ENCODE results near the gene SYTL4.

Gene SYTL4

GRCh38 chrX:100695991-100696390 lies 35.9 kb downstream of the SYTL4 start:
- in situ Hi-C loops (cut with MboI; ENCODE audit: low sequenced_read_pairs) = no loop called here

- in situ Hi-C loops (cut with MboI; ENCODE audit: low sequenced_read_pairs) = no loop called here
These were observed 36.6 kb downstream of the SYTL4 start for GRCh38 chrX:100695302-100695701.

GRCh38 chrX:100687546-100687945 lies 44.4 kb downstream of the SYTL4 start:
- in situ Hi-C loops (cut with MboI; ENCODE audit: low sequenced_read_pairs) = no loop called here

- in situ Hi-C loops (cut with MboI; ENCODE audit: low sequenced_read_pairs) = no loop called here
These were observed 44.8 kb downstream of the SYTL4 start for GRCh38 chrX:100687128-100687527.

- in situ Hi-C loops (cut with MboI; ENCODE audit: low sequenced_read_pairs) = no loop called here
These were observed 46.0 kb downstream of the SYTL4 start for GRCh38 chrX:100685997-100686305.

GRCh38 chrX:100685284-100685996 lies 46.5 kb downstream of the SYTL4 start:
- in situ Hi-C loops (cut with MboI; ENCODE audit: low sequenced_read_pairs) = no loop called here

- in situ Hi-C loops (cut with MboI; ENCODE audit: low sequenced_read_pairs) = no loop called here
These were observed 49.0 kb downstream of the SYTL4 start for GRCh38 chrX:100682939-100683338.

GRCh38 chrX:100681599-100681998 lies 50.3 kb downstream of the SYTL4 start:
- in situ Hi-C loops (cut with MboI; ENCODE audit: low sequenced_read_pairs) = no loop called here

GRCh38 chrX:100680756-100681155 lies 51.2 kb downstream of the SYTL4 start:
- in situ Hi-C loops (cut with MboI; ENCODE audit: low sequenced_read_pairs) = no loop called here

- in situ Hi-C loops (cut with MboI; ENCODE audit: low sequenced_read_pairs) = no loop called here
These were observed 54.2 kb downstream of the SYTL4 start for GRCh38 chrX:100677611-100678181.

- in situ Hi-C loops (cut with MboI; ENCODE audit: low sequenced_read_pairs) = no loop called here
These were observed 57.2 kb downstream of the SYTL4 start for GRCh38 chrX:100674705-100675104.

GRCh38 chrX:100673397-100673953 lies 58.4 kb downstream of the SYTL4 start:
- in situ Hi-C loops (cut with MboI; ENCODE audit: low sequenced_read_pairs) = no loop called here

GRCh38 chrX:100672966-100673365 lies 59.0 kb downstream of the SYTL4 start:
- in situ Hi-C loops (cut with MboI; ENCODE audit: low sequenced_read_pairs) = no loop called here

GRCh38 chrX:100663642-100664041 lies 68.3 kb downstream of the SYTL4 start:
- in situ Hi-C loops (cut with MboI; ENCODE audit: low sequenced_read_pairs) = no loop called here

- in situ Hi-C loops (cut with MboI; ENCODE audit: low sequenced_read_pairs) = no loop called here
These were observed 69.1 kb downstream of the SYTL4 start for GRCh38 chrX:100662796-100663195.

- in situ Hi-C loops (cut with MboI; ENCODE audit: low sequenced_read_pairs) = no loop called here
These were observed 69.8 kb downstream of the SYTL4 start for GRCh38 chrX:100662170-100662569.

GRCh38 chrX:100659431-100660137 lies 72.3 kb downstream of the SYTL4 start:
- in situ Hi-C loops (cut with MboI; ENCODE audit: low sequenced_read_pairs) = no loop called here

GRCh38 chrX:100658941-100659381 lies 73.0 kb downstream of the SYTL4 start:
- in situ Hi-C loops (cut with MboI; ENCODE audit: low sequenced_read_pairs) = no loop called here

- in situ Hi-C loops (cut with MboI; ENCODE audit: low sequenced_read_pairs) = no loop called here
These were observed 77.7 kb downstream of the SYTL4 start for GRCh38 chrX:100654261-100654660.

GRCh38 chrX:100652266-100652665 lies 79.7 kb downstream of the SYTL4 start:
- in situ Hi-C loops (cut with MboI; ENCODE audit: low sequenced_read_pairs) = no loop called here

GRCh38 chrX:100650841-100651240 lies 81.1 kb downstream of the SYTL4 start:
- in situ Hi-C loops (cut with MboI; ENCODE audit: low sequenced_read_pairs) = no loop called here

All from HL-60/S4 treated with retinoic acid at 250 ng/mL for 4 days and 3 days (cell line).